HepG2 (cell line): ENCODE results near the gene EBF3. TPM values are rescaled to one million over a fixed set of nuclear protein-coding genes. Genes with fewer than 3 reads are reported as not detected.

ENCODE experiments used
- ATAC-seq: fragments of 200-7000 bp; cut with Tn5 transposase; 3 replicates; pipeline ENCODE4 v1.9.1; 2020; ENCODE audit warnings: mild to moderate bottlenecking, moderate library complexity
- BruUV-seq: library from RNA; stranded (reverse); fragments of 400-500 nt; replicated peaks from 2 replicates; lab custom pipeline; 2021; lab: Mats Ljungman, UMichigan
- CTCF ChIA-PET: fragments of 300-600 bp; formaldehyde crosslinking; extraction: SDS; loops from one replicate; lab custom pipeline; 2021; ENCODE audit warnings: low total read pairs, inconsistent platforms, low intra/inter-chr PET ratio; lab: Yijun Ruan, JAX
- POLR2A ChIA-PET: fragments of 350-600 bp; sonication (Branson Sonifier 250); formaldehyde crosslinking; loops from one replicate; lab custom pipeline; 2020; ENCODE audit warnings: antibody characterized with exemption, inconsistent platforms; lab: Yijun Ruan, JAX
- DNase-seq: peaks from one replicate; pipeline ENCODE4 v3.0.0-alpha.2; 2015; ENCODE audit warnings: low spot score
- FAIRE-seq: peaks from 3 replicates; lab custom pipeline; 2011; peaks lifted over from hg19 to GRCh38; lab: Jason Lieb, UNC
- H2AFZ ChIP-seq: one replicate; pipeline ENCODE4 v1.6.1; 2011; ENCODE audit warnings: low read length, inconsistent platforms
- H3K27ac ChIP-seq: fragments of 300-600 bp; 3 replicates; pipeline ENCODE4 v1.8.0; 2011; ENCODE audit warnings: mixed run types, mild to moderate bottlenecking, mixed read lengths, low read length, inconsistent platforms; ENCODE audit not compliant: insufficient read depth; ENCODE audit errors: extremely low read length
- H3K27me3 ChIP-seq, 2 experiments: fragments of 200-600 bp in 1 of 2; 2 replicates in 1 of 2; 3 replicates in 1 of 2; pipeline versions ENCODE4 v1.6.0 to v1.8.0; 2011; ENCODE audit warnings: low read length in 2 of 2, mild to moderate bottlenecking in 2 of 2, moderate library complexity in 2 of 2, inconsistent platforms in 1 of 2; ENCODE audit not compliant: insufficient read depth in 2 of 2, control insufficient read depth in 1 of 2
- H3K36me3 ChIP-seq, 2 experiments: fragments of 200-600 bp in 1 of 2; replicated peaks in 1 of 2; 2 replicates in 1 of 2; 3 replicates in 1 of 2; pipeline versions ENCODE4 v1.5.1 to v1.8.0; 2011; ENCODE audit warnings: low read length in 2 of 2, inconsistent platforms in 1 of 2; ENCODE audit not compliant: insufficient read depth in 2 of 2, control insufficient read depth in 1 of 2
- H3K4me1 ChIP-seq: 2 replicates; pipeline ENCODE4 v1.5.1; 2012; ENCODE audit warnings: low read length, inconsistent platforms; ENCODE audit not compliant: insufficient read depth
- H3K4me2 ChIP-seq: 2 replicates; pipeline ENCODE4 v1.6.0; 2011; ENCODE audit warnings: low read depth, low read length, inconsistent platforms
- H3K4me3 ChIP-seq, 3 experiments: fragments of 200-600 bp in 1 of 3; sonication (generic), shearing (Covaris generic) in 1 of 3; replicated peaks in 1 of 3; 2 replicates each; pipeline ENCODE4 v1.5.1; 2011 to 2016; ENCODE audit warnings: low read length in 3 of 3, inconsistent platforms in 2 of 3, low read depth in 2 of 3, mild to moderate bottlenecking in 2 of 3, control low read depth in 1 of 3, mixed read lengths in 1 of 3; ENCODE audit not compliant: insufficient read depth in 1 of 3
- H3K79me2 ChIP-seq: one replicate; pipeline ENCODE4 v1.6.1; 2011; ENCODE audit warnings: low read length, inconsistent platforms; ENCODE audit not compliant: insufficient read depth
- H3K9ac ChIP-seq: 2 replicates; pipeline ENCODE4 v1.6.0; 2011; ENCODE audit warnings: mild to moderate bottlenecking, low read depth, low read length, inconsistent platforms; ENCODE audit not compliant: insufficient read depth
- H3K9me3 ChIP-seq: 2 replicates; pipeline ENCODE4 v1.5.1; 2012; ENCODE audit warnings: mild to moderate bottlenecking, low read length
- H4K20me1 ChIP-seq: 2 replicates; pipeline ENCODE4 v1.6.0; 2011; ENCODE audit warnings: inconsistent platforms, mild to moderate bottlenecking, low read length, moderate library complexity; ENCODE audit not compliant: insufficient read depth
- CC2D1A ChIP-seq: sonication (generic); formaldehyde crosslinking; IDR thresholded peaks from 2 replicates; pipeline ENCODE4 v1.8.1; 2023; ENCODE audit warnings: mild to moderate bottlenecking, missing genetic modification reagents
- POLR2AphosphoS5 ChIP-seq: IDR thresholded peaks from 2 replicates; pipeline ENCODE4 v1.6.1; 2012; ENCODE audit warnings: low read depth, low read length
- ZNF138 ChIP-seq: sonication (generic); formaldehyde crosslinking; IDR thresholded peaks from 2 replicates; pipeline ENCODE4 v1.5.0; 2020; ENCODE audit warnings: mild to moderate bottlenecking, low read depth, missing genetic modification reagents
- ZNF460 ChIP-seq: sonication (generic); formaldehyde crosslinking; IDR thresholded peaks from 2 replicates; pipeline ENCODE4 v1.5.1; 2020; ENCODE audit warnings: missing genetic modification reagents, mild to moderate bottlenecking, borderline replicate concordance
- WGBS: methylation state at CpG from one replicate; pipeline ENCODE4 v1.1.6; 2017; ENCODE audit warnings: low lambda C conversion rate; 5-methylcytosine and 5-hydroxymethylcytosine counted together
- in situ Hi-C: cut with HindIII; loops from 2 replicates; pipeline ENCODE4 v1.10.0; 2017; ENCODE audit warnings: low pct_unique_long_range_greater_than_20kb; ENCODE audit not compliant: extremely low pct_ligation_motif_present
- intact Hi-C: fragments of 100-400 bp; cut with micrococcal nuclease; formaldehyde crosslinking; loops from one replicate; pipeline ENCODE4 v1.10.0; 2022; ENCODE audit not compliant: unreplicated experiment
- polyA plus RNA-seq, 8 experiments: library from polyadenylated mRNA; depleted of rRNA in 3 of 8; stranded (reverse) in 7 of 8; unstranded in 1 of 8; fragments of >200 nt; fragmentation: Illumina TruSeq in 4 of 8; extraction: Trizol in 4 of 8; gene quantifications; 2 replicates each; pipeline versions ENCODE4 v1.2.1 to v1.2.3, GENCODE V29; 2011 to 2016; ENCODE audit warnings: low read depth in 4 of 8, missing spikeins in 1 of 8, mixed read lengths in 1 of 8; ENCODE audit not compliant: insufficient read depth in 1 of 8
- total RNA-seq, 5 experiments: library from RNA; depleted of rRNA; stranded (reverse); fragments of >200 nt; fragmentation: Illumina TruSeq; extraction: Trizol; gene quantifications; 2 replicates each; pipeline ENCODE4 v1.2.3, GENCODE V29; 2016; ENCODE audit warnings: low read depth in 1 of 5
- TF ChIP-seq, protein P1 (sequence below): sonication (generic); formaldehyde crosslinking; IDR thresholded peaks from 2 replicates; pipeline ENCODE4 v1.4.0; 2020; ENCODE audit warnings: missing genetic modification reagents, mild to moderate bottlenecking, borderline replicate concordance
- TF ChIP-seq, protein P2 (sequence below): IDR thresholded peaks from 2 replicates; pipeline ENCODE4 v1.6.1; 2016
- TF ChIP-seq, protein P3 (sequence below), 2 experiments: fragments of 450-650 bp in 1 of 2; sonication (generic) in 1 of 2; formaldehyde crosslinking in 1 of 2; IDR thresholded peaks; 2 replicates each; pipeline versions ENCODE4 v1.6.1 to v1.8.0; 2016 to 2022; ENCODE audit warnings: antibody characterized with exemption in 1 of 2, mild to moderate bottlenecking in 1 of 2, missing genetic modification reagents in 1 of 2

The EBF3 gene
- total and polyA plus RNA-seq, 2 of the 13 experiments (the other 11 are each of a cell fraction or from before 2014, with no cell fraction given), result not detected

DNA sequence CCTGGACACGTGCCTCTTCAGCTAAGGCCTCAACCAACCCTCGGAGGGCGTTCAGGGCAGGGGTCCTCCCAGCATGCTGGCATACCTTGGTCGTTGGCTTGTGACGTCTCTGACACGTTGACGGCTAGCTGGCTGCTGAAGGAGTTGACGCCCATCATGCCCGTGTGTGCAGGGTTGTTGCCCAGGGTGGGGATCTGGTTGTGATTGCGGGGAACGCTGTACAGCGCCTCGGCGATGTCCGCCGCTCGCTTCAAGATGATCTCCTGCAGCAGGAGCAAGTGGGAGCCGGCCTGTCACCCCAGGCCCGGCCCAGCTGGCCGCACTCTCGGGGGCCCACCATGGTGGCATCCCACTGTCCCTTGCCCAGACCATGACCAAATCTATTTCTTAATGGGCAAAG, 122.0 kb downstream of the EBF3 start:
- in situ Hi-C loops, result no loop called here
- 74% methylated on average over 14 of the region's 21 CpGs for WGBS
- TF ChIP-seq, protein P1, sequence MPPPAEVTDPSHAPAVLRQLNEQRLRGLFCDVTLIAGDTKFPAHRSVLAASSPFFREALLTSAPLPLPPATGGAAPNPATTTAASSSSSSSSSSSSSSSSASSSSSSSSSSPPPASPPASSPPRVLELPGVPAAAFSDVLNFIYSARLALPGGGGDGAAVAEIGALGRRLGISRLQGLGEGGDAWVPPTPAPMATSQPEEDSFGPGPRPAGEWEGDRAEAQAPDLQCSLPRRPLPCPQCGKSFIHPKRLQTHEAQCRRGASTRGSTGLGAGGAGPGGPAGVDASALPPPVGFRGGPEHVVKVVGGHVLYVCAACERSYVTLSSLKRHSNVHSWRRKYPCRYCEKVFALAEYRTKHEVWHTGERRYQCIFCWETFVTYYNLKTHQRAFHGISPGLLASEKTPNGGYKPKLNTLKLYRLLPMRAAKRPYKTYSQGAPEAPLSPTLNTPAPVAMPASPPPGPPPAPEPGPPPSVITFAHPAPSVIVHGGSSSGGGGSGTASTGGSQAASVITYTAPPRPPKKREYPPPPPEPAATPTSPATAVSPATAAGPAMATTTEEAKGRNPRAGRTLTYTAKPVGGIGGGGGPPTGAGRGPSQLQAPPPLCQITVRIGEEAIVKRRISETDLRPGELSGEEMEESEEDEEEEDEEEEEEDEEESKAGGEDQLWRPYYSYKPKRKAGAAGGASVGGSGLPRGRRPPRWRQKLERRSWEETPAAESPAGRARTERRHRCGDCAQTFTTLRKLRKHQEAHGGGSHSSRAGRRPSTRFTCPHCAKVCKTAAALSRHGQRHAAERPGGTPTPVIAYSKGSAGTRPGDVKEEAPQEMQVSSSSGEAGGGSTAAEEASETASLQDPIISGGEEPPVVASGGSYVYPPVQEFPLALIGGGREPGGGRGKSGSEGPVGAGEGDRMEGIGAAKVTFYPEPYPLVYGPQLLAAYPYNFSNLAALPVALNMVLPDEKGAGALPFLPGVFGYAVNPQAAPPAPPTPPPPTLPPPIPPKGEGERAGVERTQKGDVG (CRISPR knock-in tag), result no peak
- TF ChIP-seq ZNF460 (CRISPR knock-in tag) (no peak), POLR2AphosphoS5 (no peak), CC2D1A (CRISPR knock-in tag) (no peak), ZNF138 (CRISPR knock-in tag) (no peak)
- TF ChIP-seq, protein P2, sequence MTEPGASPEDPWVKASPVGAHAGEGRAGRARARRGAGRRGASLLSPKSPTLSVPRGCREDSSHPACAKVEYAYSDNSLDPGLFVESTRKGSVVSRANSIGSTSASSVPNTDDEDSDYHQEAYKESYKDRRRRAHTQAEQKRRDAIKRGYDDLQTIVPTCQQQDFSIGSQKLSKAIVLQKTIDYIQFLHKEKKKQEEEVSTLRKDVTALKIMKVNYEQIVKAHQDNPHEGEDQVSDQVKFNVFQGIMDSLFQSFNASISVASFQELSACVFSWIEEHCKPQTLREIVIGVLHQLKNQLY (CRISPR knock-in tag), result no peak
- TF ChIP-seq, protein P3, sequence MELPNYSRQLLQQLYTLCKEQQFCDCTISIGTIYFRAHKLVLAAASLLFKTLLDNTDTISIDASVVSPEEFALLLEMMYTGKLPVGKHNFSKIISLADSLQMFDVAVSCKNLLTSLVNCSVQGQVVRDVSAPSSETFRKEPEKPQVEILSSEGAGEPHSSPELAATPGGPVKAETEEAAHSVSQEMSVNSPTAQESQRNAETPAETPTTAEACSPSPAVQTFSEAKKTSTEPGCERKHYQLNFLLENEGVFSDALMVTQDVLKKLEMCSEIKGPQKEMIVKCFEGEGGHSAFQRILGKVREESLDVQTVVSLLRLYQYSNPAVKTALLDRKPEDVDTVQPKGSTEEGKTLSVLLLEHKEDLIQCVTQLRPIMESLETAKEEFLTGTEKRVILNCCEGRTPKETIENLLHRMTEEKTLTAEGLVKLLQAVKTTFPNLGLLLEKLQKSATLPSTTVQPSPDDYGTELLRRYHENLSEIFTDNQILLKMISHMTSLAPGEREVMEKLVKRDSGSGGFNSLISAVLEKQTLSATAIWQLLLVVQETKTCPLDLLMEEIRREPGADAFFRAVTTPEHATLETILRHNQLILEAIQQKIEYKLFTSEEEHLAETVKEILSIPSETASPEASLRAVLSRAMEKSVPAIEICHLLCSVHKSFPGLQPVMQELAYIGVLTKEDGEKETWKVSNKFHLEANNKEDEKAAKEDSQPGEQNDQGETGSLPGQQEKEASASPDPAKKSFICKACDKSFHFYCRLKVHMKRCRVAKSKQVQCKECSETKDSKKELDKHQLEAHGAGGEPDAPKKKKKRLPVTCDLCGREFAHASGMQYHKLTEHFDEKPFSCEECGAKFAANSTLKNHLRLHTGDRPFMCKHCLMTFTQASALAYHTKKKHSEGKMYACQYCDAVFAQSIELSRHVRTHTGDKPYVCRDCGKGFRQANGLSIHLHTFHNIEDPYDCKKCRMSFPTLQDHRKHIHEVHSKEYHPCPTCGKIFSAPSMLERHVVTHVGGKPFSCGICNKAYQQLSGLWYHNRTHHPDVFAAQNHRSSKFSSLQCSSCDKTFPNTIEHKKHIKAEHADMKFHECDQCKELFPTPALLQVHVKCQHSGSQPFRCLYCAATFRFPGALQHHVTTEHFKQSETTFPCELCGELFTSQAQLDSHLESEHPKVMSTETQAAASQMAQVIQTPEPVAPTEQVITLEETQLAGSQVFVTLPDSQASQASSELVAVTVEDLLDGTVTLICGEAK (IDR thresholded peaks at IDR 0.05), result no peak
- TF ChIP-seq, protein P3 (CRISPR knock-in tag; IDR thresholded peaks at IDR 0.05), result no peak

More for the DNA sequence above, 122.0 kb downstream of the EBF3 start:
- Histone ChIP-seq H4K20me1 (no peaks in the 10 kb centered on the region), H3K36me3 (no peaks in the 10 kb centered on the region), H3K4me2 (no peak overlapping the region), H3K27ac (no peak overlapping the region), H3K4me1 (no peaks in the 10 kb centered on the region), H3K79me2 (no peaks in the 10 kb centered on the region), H3K9ac (no peak overlapping the region), H2AFZ (no peak overlapping the region), H3K4me3 (no peak overlapping the region), H3K9me3 (no peaks in the 10 kb centered on the region), H3K27me3 (peaks cover 0 to 14% of the 10 kb centered on the region in 2 experiments; a peak in 1 of 5 replicates)
- CTCF ChIA-PET, result no interaction called here
- POLR2A ChIA-PET, result no interaction called here
- FAIRE-seq (no peak), DNase-seq (no peak), ATAC-seq (no peak)
- intact Hi-C loops, result no loop called here
- no TSS peak for BruUV-seq
